A549 (cell line): ENCODE data around the gene NKG7. TPM values are rescaled to one million over a fixed set of nuclear protein-coding genes. Genes with fewer than 3 reads are reported as not detected.

ENCODE experiments used
- ATAC-seq, 2 experiments: fragments of 200-7000 bp in 1 of 2; fragments of >200 bp in 1 of 2; cut with Nextera tagmentation in 1 of 2; cut with Tn5 transposase in 1 of 2; 3 replicates each; pipeline versions ENCODE4 v1.8.0 to v1.9.1; 2018 to 2020; ENCODE audit warnings: mild to moderate bottlenecking in 1 of 2, moderate library complexity in 1 of 2
- CTCF ChIA-PET: fragments of 300-600 bp; sonication (Branson Sonifier 250); formaldehyde crosslinking; extraction: SDS; loops from one replicate; lab custom pipeline; 2021; ENCODE audit warnings: antibody characterized with exemption, inconsistent platforms; lab: Yijun Ruan, JAX
- POLR2A ChIA-PET: fragments of 350-600 bp; formaldehyde crosslinking; extraction: SDS; loops from one replicate; lab custom pipeline; 2021; ENCODE audit warnings: antibody characterized with exemption, inconsistent platforms; lab: Yijun Ruan, JAX
- DNase-seq, 2 experiments: peaks; one replicate each; pipeline versions ENCODE4 v3.0.0 to v3.0.0-alpha.2; 2011 to 2016; ENCODE audit warnings: low read depth in 1 of 2, low spot score in 1 of 2
- FAIRE-seq: peaks from 2 replicates; lab custom pipeline; 2011; peaks lifted over from hg19 to GRCh38; lab: Jason Lieb, UNC
- H3K27ac ChIP-seq, 2 experiments: fragments of >200 bp; sonication (Bioruptor Twin); formaldehyde crosslinking; 3 replicates each; pipeline ENCODE4 v1.5.1; 2016 to 2017
- H3K4me1 ChIP-seq: fragments of >200 bp; sonication (Bioruptor Twin); formaldehyde crosslinking; 3 replicates; pipeline ENCODE4 v1.6.1; 2016
- H3K4me2 ChIP-seq: fragments of >200 bp; sonication (Bioruptor Twin); formaldehyde crosslinking; 3 replicates; pipeline ENCODE4 v1.6.1; 2016
- H3K4me3 ChIP-seq: fragments of >200 bp; sonication (Bioruptor Twin); formaldehyde crosslinking; 3 replicates; pipeline ENCODE4 v1.5.1; 2016
- H3K9me3 ChIP-seq: fragments of >200 bp; sonication (Bioruptor Twin); formaldehyde crosslinking; 3 replicates; pipeline ENCODE4 v1.6.1; 2016
- CBX2 ChIP-seq: fragments of 200-600 bp; sonication (generic); IDR thresholded peaks from 2 replicates; pipeline ENCODE4 v1.6.1; 2016; ENCODE audit warnings: low read depth, mild to moderate bottlenecking, borderline replicate concordance
- CEBPB ChIP-seq, 2 experiments: fragments of >200 bp in 1 of 2; sonication (Bioruptor Twin) in 1 of 2; formaldehyde crosslinking in 1 of 2; IDR thresholded peaks; 2 replicates each; pipeline ENCODE4 v1.6.1; 2012 to 2016
- CHD2 ChIP-seq: fragments of 150-350 bp; IDR thresholded peaks from 2 replicates; pipeline ENCODE4 v1.6.1; 2014; ENCODE audit warnings: low read length; ENCODE audit not compliant: partially characterized antibody
- CTCF ChIP-seq: fragments of >200 bp; sonication (Bioruptor Twin); formaldehyde crosslinking; IDR thresholded peaks from 3 replicates; pipeline ENCODE4 v1.5.1; 2016
- E2F6 ChIP-seq: IDR thresholded peaks from 2 replicates; pipeline ENCODE4 v1.6.1; 2012; ENCODE audit warnings: low read depth, borderline replicate concordance
- EHF ChIP-seq: fragments of 250-450 bp; sonication (Bioruptor Pico); IDR thresholded peaks from 2 replicates; pipeline ENCODE4 v1.5.0; 2020; ENCODE audit warnings: mild to moderate bottlenecking
- EP300 ChIP-seq, 2 experiments: fragments of >200 bp; sonication (Bioruptor Twin); formaldehyde crosslinking; IDR thresholded peaks; 2 replicates in 1 of 2; 3 replicates in 1 of 2; pipeline ENCODE4 v1.6.1; 2016 to 2017
- FOSB ChIP-seq: fragments of 250-450 bp; sonication (Bioruptor Pico); IDR thresholded peaks from 2 replicates; pipeline ENCODE4 v1.5.0; 2020; ENCODE audit warnings: mild to moderate bottlenecking, moderate library complexity
- FOSL2 ChIP-seq, 2 experiments: fragments of 450-650 bp in 1 of 2; fragments of >200 bp in 1 of 2; sonication (Bioruptor Twin) in 1 of 2; formaldehyde crosslinking; IDR thresholded peaks; 2 replicates each; pipeline versions ENCODE4 v1.5.0 to v1.6.1; 2016 to 2020; ENCODE audit warnings: mild to moderate bottlenecking in 1 of 2, moderate library complexity in 1 of 2
- HOXB13 ChIP-seq: fragments of 250-450 bp; sonication (Bioruptor Pico); IDR thresholded peaks from 2 replicates; pipeline ENCODE4 v1.5.0; 2020; ENCODE audit warnings: low read depth, mild to moderate bottlenecking, moderate library complexity
- HOXB5 ChIP-seq: fragments of 250-450 bp; sonication (Bioruptor Pico); IDR thresholded peaks from 2 replicates; pipeline ENCODE4 v1.5.0; 2020; ENCODE audit warnings: mild to moderate bottlenecking, moderate library complexity
- KDM1A ChIP-seq: fragments of 200-600 bp; sonication (generic); IDR thresholded peaks from 2 replicates; pipeline ENCODE4 v1.6.1; 2016; ENCODE audit warnings: low read depth, mild to moderate bottlenecking
- KDM5A ChIP-seq: fragments of 200-600 bp; sonication (generic); IDR thresholded peaks from 2 replicates; pipeline ENCODE4 v1.6.1; 2016; ENCODE audit warnings: antibody characterized with exemption, mild to moderate bottlenecking
- NPAS2 ChIP-seq: fragments of 250-450 bp; sonication (Bioruptor Pico); IDR thresholded peaks from 2 replicates; pipeline ENCODE4 v1.8.0; 2022; ENCODE audit warnings: mild to moderate bottlenecking, moderate library complexity, borderline replicate concordance
- NR3C1 ChIP-seq: fragments of >200 bp; sonication (Bioruptor Twin); formaldehyde crosslinking; IDR thresholded peaks from 3 replicates; pipeline ENCODE4 v1.6.1; 2017
- PHF8 ChIP-seq: fragments of 200-600 bp; sonication (generic); IDR thresholded peaks from 2 replicates; pipeline ENCODE4 v1.6.1; 2016; ENCODE audit warnings: low read depth, mild to moderate bottlenecking, antibody characterized with exemption, moderate library complexity, borderline replicate concordance
- POLR2A ChIP-seq: IDR thresholded peaks from 2 replicates; pipeline ENCODE4 v1.6.1; 2012; ENCODE audit warnings: mild to moderate bottlenecking, low read length
- POLR2AphosphoS2 ChIP-seq: conservative IDR thresholded peaks from 2 replicates; pipeline ENCODE4 v1.6.1; 2012; ENCODE audit warnings: low read length, improper control_type of control experiment, inconsistent platforms
- RAD21 ChIP-seq, 2 experiments: fragments of >200 bp in 1 of 2; sonication (Bioruptor Twin) in 1 of 2; formaldehyde crosslinking in 1 of 2; IDR thresholded peaks in 1 of 2; conservative IDR thresholded peaks in 1 of 2; 2 replicates in 1 of 2; 3 replicates in 1 of 2; pipeline ENCODE4 v1.6.1; 2012 to 2018; ENCODE audit warnings: inconsistent platforms in 1 of 2
- RARB ChIP-seq: fragments of 250-450 bp; sonication (Bioruptor Pico); IDR thresholded peaks from 2 replicates; pipeline ENCODE4 v1.8.0; 2021; ENCODE audit warnings: mild to moderate bottlenecking, moderate library complexity
- RCOR1 ChIP-seq: fragments of 150-350 bp; IDR thresholded peaks from 2 replicates; pipeline ENCODE4 v1.6.1; 2014; ENCODE audit warnings: antibody characterized with exemption, low read length, low read depth
- REST ChIP-seq: fragments of 200-600 bp; sonication (generic); IDR thresholded peaks from 2 replicates; pipeline ENCODE4 v1.6.1; 2016; ENCODE audit warnings: antibody characterized with exemption, mild to moderate bottlenecking, moderate library complexity
- RFX5 ChIP-seq: fragments of 450-650 bp; IDR thresholded peaks from 2 replicates; pipeline ENCODE4 v1.7.1; 2014; ENCODE audit warnings: antibody characterized with exemption, mild to moderate bottlenecking, moderate library complexity
- RNF2 ChIP-seq: fragments of 200-600 bp; sonication (generic); IDR thresholded peaks from 2 replicates; pipeline ENCODE4 v1.6.1; 2016; ENCODE audit warnings: low read depth, mild to moderate bottlenecking, antibody characterized with exemption, moderate library complexity, borderline replicate concordance
- SMC3 ChIP-seq: fragments of >200 bp; sonication (Bioruptor Twin); formaldehyde crosslinking; IDR thresholded peaks from 3 replicates; pipeline ENCODE4 v1.6.1; 2018; ENCODE audit warnings: inconsistent platforms
- TFCP2L1 ChIP-seq: fragments of 250-450 bp; sonication (Bioruptor Pico); IDR thresholded peaks from 2 replicates; pipeline ENCODE4 v1.5.0; 2021; ENCODE audit warnings: mild to moderate bottlenecking
- USF2 ChIP-seq: fragments of 450-650 bp; IDR thresholded peaks from 2 replicates; pipeline ENCODE4 v1.6.1; 2014; ENCODE audit warnings: antibody characterized with exemption
- ZNF302 ChIP-seq: fragments of 250-450 bp; sonication (Bioruptor Pico); IDR thresholded peaks from 2 replicates; pipeline ENCODE4 v1.9.0; 2021; ENCODE audit warnings: inconsistent platforms, mild to moderate bottlenecking, moderate library complexity
- ZSCAN20 ChIP-seq: fragments of 250-450 bp; sonication (Bioruptor Pico); IDR thresholded peaks from 2 replicates; pipeline ENCODE4 v1.8.0; 2022; ENCODE audit warnings: mild to moderate bottlenecking, moderate library complexity
- WGBS: methylation state at CpG from one replicate; pipeline ENCODE4 v1.1.6; 2017; ENCODE audit errors: missing lambda C conversion rate; 5-methylcytosine and 5-hydroxymethylcytosine counted together
- polyA plus RNA-seq, 4 experiments: library from polyadenylated mRNA; depleted of rRNA in 3 of 4; stranded (reverse); fragments of >200 nt; fragmentation: RNase III in 1 of 4; extraction: RNeasy Plus Mini Kit Qiagen cat#74134 plus additional on column Dnase treatment in 1 of 4; gene quantifications; 2 replicates in 3 of 4; 3 replicates in 1 of 4; pipeline ENCODE4 v1.2.3, GENCODE V29; 2011 to 2017

NKG7 gene
- polyA plus RNA-seq, 2 of the 4 experiments (the other 2 are of a cell fraction): not detected

- peak overlapping the region; percentile 61 for H3K4me3 ChIP-seq
- POLR2A ChIA-PET: interaction anchor here (0.6 to 1.8 kb wide), 9 partner anchors 8 to 822 kb away, joined by 3 to 59 read pairs (median 3); partner anchors contain the start of gene PPP2R1A
- ATAC-seq (peak in 1 of 2 experiments; percentile 9; a peak in 3 of 6 replicates), DNase-seq (no peak), FAIRE-seq (no peak)
- H3K9me3 ChIP-seq: no peaks in the 10 kb centered on the region
- peak overlapping the region; percentile 87 to 96 for H3K27ac ChIP-seq
- peaks cover 39% of the 10 kb centered on the region for H3K4me1 ChIP-seq
- no peak for TF ChIP-seq HOXB5 (CRISPR knock-in tag)
- no peak for TF ChIP-seq RFX5
- TF ChIP-seq NR3C1: no peak
- peak; percentile 42 for TF ChIP-seq POLR2A
- TF ChIP-seq, all 56 proteins: peak for 1
- WGBS: 1% methylated on average over 9 of the region's 15 CpGs
- CTCF ChIA-PET: interaction anchor here (1.2 to 5.7 kb wide), 5 partner anchors 14 to 54 kb away, joined by 3 to 28 read pairs (median 7); no protein-coding TSS in a partner anchor
- peak overlapping the region; percentile 90 for H3K4me2 ChIP-seq
These were observed 5.2 kb downstream of the NKG7 start for GRCh38 chr19:51367255-51367564.

GRCh38 chr19:51366389-51367254, 5.8 kb downstream of the NKG7 start:
- Histone ChIP-seq H3K9me3 (no peaks in the 10 kb centered on the region), H3K4me1 (peaks cover 45% of the 10 kb centered on the region), H3K4me3 (peak overlapping the region; percentile 61), H3K4me2 (peak overlapping the region; percentile 90), H3K27ac (peak overlapping the region; percentile 87 to 96)
- POLR2A ChIA-PET: interaction anchor here (1.0 to 4.8 kb wide), 4 partner anchors 25 to 29 kb away, joined by 7 to 59 read pairs (median 33); partner anchors contain the start of gene VSIG10L
- CTCF ChIA-PET: interaction anchor here (1.0 to 5.6 kb wide), 6 partner anchors 15 to 55 kb away, joined by 3 to 46 read pairs (median 6); partner anchors contain the start of gene VSIG10L
- FAIRE-seq: no peak
- ATAC-seq: peak; percentile 69 to 80
- WGBS: under 1% methylated on average over 42 of the region's 54 CpGs
- peak; percentile 99 for DNase-seq
- no peak for TF ChIP-seq RAD21 (conservative IDR thresholded peaks at IDR 0.05 in 1 of 2, IDR thresholded peaks at IDR 0.05 in 1 of 2)
- no peak for TF ChIP-seq KDM5A
- no peak for TF ChIP-seq USF2
- no peak for TF ChIP-seq CBX2
- TF ChIP-seq NR3C1: no peak
- TF ChIP-seq FOSL2 (IDR thresholded peaks at IDR 0.05): no peak
- TF ChIP-seq FOSL2 (CRISPR knock-in tag; IDR thresholded peaks at IDR 0.05): no peak
- TF ChIP-seq CHD2: peak; percentile 24
- TF ChIP-seq SMC3: no peak
- TF ChIP-seq RNF2: no peak
- no peak for TF ChIP-seq POLR2AphosphoS2
- no peak for TF ChIP-seq EP300 (IDR thresholded peaks at IDR 0.05)
- TF ChIP-seq NPAS2 (CRISPR knock-in tag): no peak
- peak; percentile 80; the same call in 1 of the 2 replicates for TF ChIP-seq E2F6
- 0 out of 2 replicates have a peak, but pooled peaks have one; percentile 57 for TF ChIP-seq TFCP2L1 (CRISPR knock-in tag)
- no peak for TF ChIP-seq ZNF302 (CRISPR knock-in tag)
- TF ChIP-seq CTCF: no peak
- TF ChIP-seq RARB: no peak
- TF ChIP-seq ZSCAN20 (CRISPR knock-in tag): no peak
- TF ChIP-seq HOXB13 (CRISPR knock-in tag): no peak
- 0 out of 2 replicates have a peak, but pooled peaks have one; percentile 44 for TF ChIP-seq FOSB (CRISPR knock-in tag)
- no peak for TF ChIP-seq RCOR1
- TF ChIP-seq EHF: no peak
- TF ChIP-seq PHF8: 0 out of 2 replicates have a peak, but pooled peaks have one; percentile 4
- peak; percentile 14; the same call in 1 of the 2 replicates for TF ChIP-seq REST
- no peak for TF ChIP-seq KDM1A
- TF ChIP-seq CEBPB (IDR thresholded peaks at IDR 0.05): no peak
